SK-N-SH (cell line): ENCODE data around the gene BOD1. TPM values are rescaled to one million over a fixed set of nuclear protein-coding genes. Genes with fewer than 3 reads are reported as not detected.
A peak's percentile ranks its signal among the peaks of the same experiment; 100 is the strongest.

Source experiments
- CTCF ChIA-PET: fragments of 300-600, 350-600 bp; formaldehyde crosslinking; extraction: SDS; loops from one replicate; lab custom pipeline; 2021; lab: Yijun Ruan, JAX
- POLR2A ChIA-PET: fragments of 350-600 bp; sonication (Branson Sonifier 250); formaldehyde crosslinking; extraction: SDS; loops from one replicate; lab custom pipeline; 2020; ENCODE audit warnings: antibody characterized with exemption, inconsistent platforms; lab: Yijun Ruan, JAX
- DNase-seq: peaks from one replicate; pipeline ENCODE4 v3.0.0; 2012
- H2AFZ ChIP-seq: fragments of 200-600 bp; sonication (generic); 2 replicates; pipeline ENCODE4 v1.8.1; 2016; ENCODE audit warnings: antibody characterized with exemption, mild to moderate bottlenecking, low read depth
- H3F3A ChIP-seq: fragments of 200-600 bp; sonication (generic); replicated peaks from 2 replicates; pipeline ENCODE3; 2016; ENCODE audit warnings: antibody characterized with exemption, mild to moderate bottlenecking; ENCODE audit not compliant: insufficient read depth
- H3K27ac ChIP-seq, 2 experiments: fragments of 200-500 bp in 1 of 2; fragments of 200-600 bp in 1 of 2; sonication (Bioruptor generic) in 1 of 2; sonication (generic), shearing (Covaris generic) in 1 of 2; 2 replicates each; pipeline versions ENCODE4 v1.5.1 to v1.6.1; 2014 to 2016; ENCODE audit warnings: low read depth in 2 of 2, inconsistent platforms in 1 of 2, low read length in 1 of 2, mild to moderate bottlenecking in 1 of 2, mixed read lengths in 1 of 2
- H3K27me3 ChIP-seq: fragments of 200-600 bp; sonication (generic), shearing (Covaris generic); 2 replicates; pipeline ENCODE4 v1.6.1; 2016; ENCODE audit warnings: mixed run types; ENCODE audit not compliant: insufficient read depth
- H3K36me3 ChIP-seq, 2 experiments: fragments of 200-500 bp in 1 of 2; fragments of 200-600 bp in 1 of 2; sonication (Bioruptor generic) in 1 of 2; sonication (generic) in 1 of 2; replicated peaks in 1 of 2; 2 replicates each; pipeline versions ENCODE3 to v1.5.1; 2014 to 2016; ENCODE audit warnings: low read length in 1 of 2, mild to moderate bottlenecking in 1 of 2; ENCODE audit not compliant: insufficient read depth in 2 of 2, control insufficient read depth in 1 of 2
- H3K4me1 ChIP-seq, 2 experiments: fragments of 200-500 bp in 1 of 2; fragments of 200-600 bp in 1 of 2; sonication (Bioruptor generic) in 1 of 2; sonication (generic), shearing (Covaris generic) in 1 of 2; 2 replicates each; pipeline versions ENCODE4 v1.5.1 to v1.6.1; 2014 to 2016; ENCODE audit warnings: low read depth in 1 of 2, low read length in 1 of 2, mixed run types in 1 of 2; ENCODE audit not compliant: insufficient read depth in 2 of 2, control insufficient read depth in 1 of 2
- H3K4me2 ChIP-seq: fragments of 200-600 bp; sonication (generic), shearing (Covaris generic); 2 replicates; pipeline ENCODE4 v1.6.1; 2017; ENCODE audit warnings: mixed run types
- H3K4me3 ChIP-seq, 2 experiments: fragments of 200-500 bp in 1 of 2; fragments of 200-600 bp in 1 of 2; sonication (Bioruptor generic) in 1 of 2; sonication (generic), shearing (Covaris generic) in 1 of 2; 2 replicates each; pipeline versions ENCODE4 v1.5.1 to v1.8.1; 2014 to 2016; ENCODE audit warnings: low read depth in 2 of 2, inconsistent platforms in 1 of 2, low read length in 1 of 2, mild to moderate bottlenecking in 1 of 2, mixed read lengths in 1 of 2, moderate library complexity in 1 of 2
- H3K79me2 ChIP-seq: fragments of 200-600 bp; sonication (generic); 2 replicates; pipeline ENCODE4 v1.8.1; 2017; ENCODE audit warnings: mild to moderate bottlenecking; ENCODE audit not compliant: insufficient read depth
- H3K9ac ChIP-seq: fragments of 200-600 bp; sonication (generic); 2 replicates; pipeline ENCODE4 v1.6.1; 2017; ENCODE audit warnings: mixed run types
- H3K9me2 ChIP-seq: fragments of 200-600 bp; sonication (generic); 2 replicates; pipeline ENCODE4 v1.6.1; 2017; ENCODE audit warnings: mixed run types
- H3K9me3 ChIP-seq: fragments of 200-600 bp; sonication (generic); 2 replicates; pipeline ENCODE4 v1.6.1; 2017; ENCODE audit warnings: mixed run types, mild to moderate bottlenecking, moderate library complexity
- H4K20me1 ChIP-seq: fragments of 200-600 bp; sonication (generic); 2 replicates; pipeline ENCODE4 v1.6.1; 2017; ENCODE audit warnings: mild to moderate bottlenecking, mixed run types; ENCODE audit not compliant: insufficient read depth
- EZH2phosphoT487 ChIP-seq: fragments of 200-600 bp; sonication (generic); IDR thresholded peaks from 2 replicates; pipeline ENCODE4 v1.6.1; 2017; ENCODE audit warnings: low read depth, mixed run types, mild to moderate bottlenecking, antibody characterized with exemption, moderate library complexity, borderline replicate concordance
- FOXM1 ChIP-seq: IDR thresholded peaks from 2 replicates; pipeline ENCODE4 v1.4.0; 2012; ENCODE audit warnings: low read depth, mild to moderate bottlenecking
- GABPA ChIP-seq: IDR thresholded peaks from 2 replicates; pipeline ENCODE4 v1.4.0; 2012; ENCODE audit warnings: low read depth, mild to moderate bottlenecking
- GATA2 ChIP-seq: sonication (generic); formaldehyde crosslinking; IDR thresholded peaks from 2 replicates; pipeline ENCODE4 v1.5.0; 2020; ENCODE audit warnings: mild to moderate bottlenecking, missing genetic modification reagents
- JUND ChIP-seq: IDR thresholded peaks from 2 replicates; pipeline ENCODE4 v1.4.0; 2012
- MEF2A ChIP-seq: IDR thresholded peaks from 2 replicates; pipeline ENCODE4 v1.4.0; 2012; ENCODE audit warnings: low read depth, borderline replicate concordance
- MXI1 ChIP-seq: IDR thresholded peaks from 2 replicates; pipeline ENCODE4 v1.6.1; 2012; ENCODE audit warnings: mild to moderate bottlenecking, low read depth, low read length, improper control_type of control experiment
- NFIC ChIP-seq: IDR thresholded peaks from 2 replicates; pipeline ENCODE4 v1.4.0; 2012; ENCODE audit warnings: borderline replicate concordance
- POLR2AphosphoS5 ChIP-seq: IDR thresholded peaks from 2 replicates; pipeline ENCODE4 v1.6.1; 2012; ENCODE audit warnings: low read depth, low read length
- RAD21 ChIP-seq: IDR thresholded peaks from 2 replicates; pipeline ENCODE4 v1.6.1; 2012; ENCODE audit warnings: mild to moderate bottlenecking, low read length
- RCOR1 ChIP-seq: fragments of 150-350 bp; IDR thresholded peaks from 2 replicates; pipeline ENCODE4 v1.6.1; 2017; ENCODE audit warnings: antibody characterized with exemption, low read length
- RFX5 ChIP-seq: IDR thresholded peaks from 2 replicates; pipeline ENCODE4 v1.6.1; 2012; ENCODE audit warnings: mild to moderate bottlenecking, improper control_type of control experiment, low read length
- RXRA ChIP-seq: IDR thresholded peaks from 2 replicates; pipeline ENCODE4 v1.4.0; 2012; ENCODE audit warnings: low read depth, mild to moderate bottlenecking, borderline replicate concordance
- SIN3A ChIP-seq: IDR thresholded peaks from 2 replicates; pipeline ENCODE4 v1.6.1; 2012; ENCODE audit warnings: low read depth, mild to moderate bottlenecking, low read length, moderate library complexity, borderline replicate concordance
- TEAD4 ChIP-seq: IDR thresholded peaks from 2 replicates; pipeline ENCODE4 v1.4.0; 2012; ENCODE audit warnings: mild to moderate bottlenecking, borderline replicate concordance; ENCODE audit not compliant: insufficient read depth
- YY1 ChIP-seq: IDR thresholded peaks from 2 replicates; pipeline ENCODE4 v1.4.0; 2012; ENCODE audit warnings: low read depth, mild to moderate bottlenecking
- WGBS: methylation state at CpG from one replicate; pipeline ENCODE4 v1.1.6; 2017; ENCODE audit warnings: low lambda C conversion rate; 5-methylcytosine and 5-hydroxymethylcytosine counted together
- polyA plus RNA-seq, 3 experiments: library from polyadenylated mRNA; depleted of rRNA; stranded (reverse); fragments of >200 nt; gene quantifications; 2 replicates each; pipeline ENCODE4 v1.2.3, GENCODE V29; 2012
- TF ChIP-seq, protein P1 (sequence below): fragments of 200-600 bp; sonication (generic); IDR thresholded peaks from 2 replicates; pipeline ENCODE4 v1.6.1; 2017; ENCODE audit warnings: antibody characterized with exemption, mild to moderate bottlenecking, moderate library complexity
- TF ChIP-seq, protein P2 (sequence below): IDR thresholded peaks from 2 replicates; pipeline ENCODE4 v1.6.1; 2012; ENCODE audit warnings: mild to moderate bottlenecking, low read depth, low read length, moderate library complexity

The BOD1 gene
- polyA plus RNA-seq, 1 of the 3 experiments (the other 2 are of a cell fraction): 45.3 TPM

DNA sequence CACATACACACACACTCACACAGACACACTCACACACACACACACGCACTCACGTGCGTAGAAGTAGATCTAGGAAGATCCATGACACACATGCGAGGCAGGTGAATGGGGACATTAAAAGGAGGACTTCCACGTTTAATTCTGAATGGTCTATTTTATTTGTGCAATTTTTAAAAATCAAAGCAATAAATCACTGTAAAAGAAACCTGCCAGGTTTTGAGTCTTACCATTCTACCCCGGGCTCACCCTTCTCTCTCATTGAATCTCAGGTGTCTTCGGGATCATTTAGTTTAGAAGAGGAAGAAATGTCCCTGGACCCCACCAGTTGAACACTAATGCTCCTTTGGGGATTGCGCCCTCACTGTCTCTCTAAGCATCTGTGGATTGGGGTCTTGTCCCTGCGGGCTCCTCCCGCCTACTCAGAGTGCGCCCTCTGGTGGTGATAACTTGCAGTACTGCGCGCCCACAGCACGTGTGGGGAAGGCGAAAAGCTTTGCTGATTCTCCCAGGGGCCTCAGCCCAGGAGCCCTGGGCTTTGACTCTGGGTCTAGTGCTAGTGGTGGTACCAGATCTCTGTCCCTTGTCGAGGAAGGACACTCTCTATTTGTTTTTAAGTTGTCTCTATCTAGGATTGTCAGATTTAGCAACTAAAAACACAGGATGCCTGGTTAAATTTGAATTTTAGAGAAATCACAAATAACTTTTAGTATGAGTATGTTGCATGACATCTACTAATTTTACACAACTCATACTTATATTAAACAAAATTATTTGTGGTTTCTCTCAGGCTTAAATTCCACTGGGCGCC is 34.8 kb downstream of the BOD1 start:
- Histone ChIP-seq H3K9ac (no peak overlapping the region), H3K36me3 (no peaks in the 10 kb centered on the region), H2AFZ (no peak overlapping the region)
- TF ChIP-seq NFIC: no peak
- TF ChIP-seq, protein P1, sequence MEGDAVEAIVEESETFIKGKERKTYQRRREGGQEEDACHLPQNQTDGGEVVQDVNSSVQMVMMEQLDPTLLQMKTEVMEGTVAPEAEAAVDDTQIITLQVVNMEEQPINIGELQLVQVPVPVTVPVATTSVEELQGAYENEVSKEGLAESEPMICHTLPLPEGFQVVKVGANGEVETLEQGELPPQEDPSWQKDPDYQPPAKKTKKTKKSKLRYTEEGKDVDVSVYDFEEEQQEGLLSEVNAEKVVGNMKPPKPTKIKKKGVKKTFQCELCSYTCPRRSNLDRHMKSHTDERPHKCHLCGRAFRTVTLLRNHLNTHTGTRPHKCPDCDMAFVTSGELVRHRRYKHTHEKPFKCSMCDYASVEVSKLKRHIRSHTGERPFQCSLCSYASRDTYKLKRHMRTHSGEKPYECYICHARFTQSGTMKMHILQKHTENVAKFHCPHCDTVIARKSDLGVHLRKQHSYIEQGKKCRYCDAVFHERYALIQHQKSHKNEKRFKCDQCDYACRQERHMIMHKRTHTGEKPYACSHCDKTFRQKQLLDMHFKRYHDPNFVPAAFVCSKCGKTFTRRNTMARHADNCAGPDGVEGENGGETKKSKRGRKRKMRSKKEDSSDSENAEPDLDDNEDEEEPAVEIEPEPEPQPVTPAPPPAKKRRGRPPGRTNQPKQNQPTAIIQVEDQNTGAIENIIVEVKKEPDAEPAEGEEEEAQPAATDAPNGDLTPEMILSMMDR: peak; percentile 55
- TF ChIP-seq TEAD4: no peak
- TF ChIP-seq GABPA: no peak
- TF ChIP-seq, all 33 proteins: peak for 1
- no peaks in the 10 kb centered on the region for H3F3A ChIP-seq
- H3K27ac ChIP-seq: no peak overlapping the region
- H3K27me3 ChIP-seq: no peaks in the 10 kb centered on the region
- no peak overlapping the region for H3K4me2 ChIP-seq
- ChIA-PET CTCF (interaction anchor here (0.6 to 4.0 kb wide), 6 partner anchors 8 to 392 kb away, joined by 3 to 35 read pairs (median 3); no protein-coding TSS in a partner anchor), POLR2A (no interaction called here)
- H3K4me1 ChIP-seq: no peaks in the 10 kb centered on the region; a peak in 2 of 4 replicates
- 79% methylated on average over 17 of the region's 17 CpGs for WGBS
- H3K9me2 ChIP-seq: no peaks in the 10 kb centered on the region
- H3K4me3 ChIP-seq: peak overlapping the region in 1 of 2 experiments; percentile 32; a peak in 1 of 4 replicates
- DNase-seq: peak; percentile 55
- no peaks in the 10 kb centered on the region for H3K79me2 ChIP-seq
- no peaks in the 10 kb centered on the region for H3K9me3 ChIP-seq
- no peaks in the 10 kb centered on the region for H4K20me1 ChIP-seq

DNA sequence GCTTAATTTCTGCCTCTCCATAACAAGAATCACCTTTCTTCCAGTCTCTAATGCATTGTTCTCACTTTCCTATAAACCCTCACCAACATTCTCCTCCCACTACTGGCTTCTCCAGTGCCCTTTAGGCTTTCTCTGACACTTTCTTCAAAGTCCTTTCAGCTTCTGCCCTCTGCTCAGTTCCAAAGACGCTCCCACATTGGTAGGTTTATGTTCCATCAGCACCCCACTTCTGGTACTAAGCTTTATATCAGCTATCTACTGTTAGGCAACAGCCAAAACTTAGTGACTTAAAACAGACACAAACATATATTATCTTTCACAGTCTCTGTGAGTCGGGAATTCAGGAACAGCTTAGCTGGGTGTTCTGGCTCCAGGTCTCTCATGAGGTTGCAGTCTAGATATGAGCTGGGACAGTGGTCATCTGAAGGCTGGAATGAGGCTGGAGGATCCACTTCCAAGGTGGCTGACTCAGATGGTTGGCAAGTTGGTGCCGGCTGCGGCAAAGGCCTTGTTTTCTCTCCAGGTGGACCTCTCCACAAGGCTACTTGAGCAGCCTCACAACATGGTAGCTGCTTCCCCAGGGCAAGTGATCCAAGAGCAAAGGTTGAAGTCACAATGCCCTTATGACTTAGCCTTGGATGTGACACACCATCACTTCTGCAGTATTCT is 37.4 kb downstream of the BOD1 start:
- H3K36me3 ChIP-seq: no peaks in the 10 kb centered on the region
- no peaks in the 10 kb centered on the region for H3K9me2 ChIP-seq
- H3F3A ChIP-seq: no peaks in the 10 kb centered on the region
- H3K9me3 ChIP-seq: no peaks in the 10 kb centered on the region
- H3K9ac ChIP-seq: no peak overlapping the region
- CTCF ChIA-PET: interaction anchor here (1.0 to 2.4 kb wide), 5 partner anchors 12 to 285 kb away, joined by 3 to 7 read pairs (median 4); no protein-coding TSS in a partner anchor
- H3K4me3 ChIP-seq: no peak overlapping the region
- WGBS: 33% methylated on average over 4 of the region's 4 CpGs
- no peaks in the 10 kb centered on the region; a peak in 2 of 4 replicates for H3K4me1 ChIP-seq
- no peak for DNase-seq
- POLR2A ChIA-PET: no interaction called here
- H3K27me3 ChIP-seq: no peaks in the 10 kb centered on the region
- no peaks in the 10 kb centered on the region for H4K20me1 ChIP-seq
- no peak overlapping the region for H2AFZ ChIP-seq
- no peaks in the 10 kb centered on the region for H3K79me2 ChIP-seq
- no peak overlapping the region for H3K27ac ChIP-seq
- H3K4me2 ChIP-seq: no peak overlapping the region
- TF ChIP-seq RCOR1 (no peak), JUND (no peak), TEAD4 (no peak), POLR2AphosphoS5 (no peak), FOXM1 (no peak), NFIC (no peak), RXRA (no peak), RFX5 (no peak), YY1 (no peak), MEF2A (no peak), GATA2 (CRISPR knock-in tag) (no peak), RAD21 (no peak), EZH2phosphoT487 (no peak), SIN3A (no peak), MXI1 (no peak)
- TF ChIP-seq, protein P2, sequence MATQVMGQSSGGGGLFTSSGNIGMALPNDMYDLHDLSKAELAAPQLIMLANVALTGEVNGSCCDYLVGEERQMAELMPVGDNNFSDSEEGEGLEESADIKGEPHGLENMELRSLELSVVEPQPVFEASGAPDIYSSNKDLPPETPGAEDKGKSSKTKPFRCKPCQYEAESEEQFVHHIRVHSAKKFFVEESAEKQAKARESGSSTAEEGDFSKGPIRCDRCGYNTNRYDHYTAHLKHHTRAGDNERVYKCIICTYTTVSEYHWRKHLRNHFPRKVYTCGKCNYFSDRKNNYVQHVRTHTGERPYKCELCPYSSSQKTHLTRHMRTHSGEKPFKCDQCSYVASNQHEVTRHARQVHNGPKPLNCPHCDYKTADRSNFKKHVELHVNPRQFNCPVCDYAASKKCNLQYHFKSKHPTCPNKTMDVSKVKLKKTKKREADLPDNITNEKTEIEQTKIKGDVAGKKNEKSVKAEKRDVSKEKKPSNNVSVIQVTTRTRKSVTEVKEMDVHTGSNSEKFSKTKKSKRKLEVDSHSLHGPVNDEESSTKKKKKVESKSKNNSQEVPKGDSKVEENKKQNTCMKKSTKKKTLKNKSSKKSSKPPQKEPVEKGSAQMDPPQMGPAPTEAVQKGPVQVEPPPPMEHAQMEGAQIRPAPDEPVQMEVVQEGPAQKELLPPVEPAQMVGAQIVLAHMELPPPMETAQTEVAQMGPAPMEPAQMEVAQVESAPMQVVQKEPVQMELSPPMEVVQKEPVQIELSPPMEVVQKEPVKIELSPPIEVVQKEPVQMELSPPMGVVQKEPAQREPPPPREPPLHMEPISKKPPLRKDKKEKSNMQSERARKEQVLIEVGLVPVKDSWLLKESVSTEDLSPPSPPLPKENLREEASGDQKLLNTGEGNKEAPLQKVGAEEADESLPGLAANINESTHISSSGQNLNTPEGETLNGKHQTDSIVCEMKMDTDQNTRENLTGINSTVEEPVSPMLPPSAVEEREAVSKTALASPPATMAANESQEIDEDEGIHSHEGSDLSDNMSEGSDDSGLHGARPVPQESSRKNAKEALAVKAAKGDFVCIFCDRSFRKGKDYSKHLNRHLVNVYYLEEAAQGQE: no peak
